Activated naive CD8-positive, alpha-beta T cell treated with anti-CD3 and anti-CD28 coated beads, Interleukin-2, amount 10 ng/mL, durations not matched to agents 7 days and 5 days (primary cell): ENCODE results near the gene ING3. TPM values are rescaled to one million over a fixed set of nuclear protein-coding genes. Genes with fewer than 3 reads are reported as not detected.

Experiments
- ATAC-seq: fragments of 150-1000 bp; cut with Tn5 transposase; one replicate; pipeline ENCODE4 v1.10.0; 2021; ENCODE audit warnings: low read depth, moderate library complexity
- POLR2A ChIA-PET: fragments of 350-600 bp; sonication (Branson Sonifier 250); formaldehyde crosslinking; loops from one replicate; lab custom pipeline; 2021; ENCODE audit warnings: antibody characterized with exemption; lab: Charles Lee
- DNase-seq: peaks from one replicate; pipeline ENCODE4 v3.0.0; 2021
- H3K27ac Mint-ChIP-seq: one replicate; pipeline ENCODE4 v1.8.0; 2022; ENCODE audit warnings: mild to moderate bottlenecking, mixed read lengths
- H3K27me3 Mint-ChIP-seq: one replicate; pipeline ENCODE4 v1.8.0; 2022; ENCODE audit warnings: mild to moderate bottlenecking, moderate library complexity, mixed read lengths
- H3K36me3 Mint-ChIP-seq: one replicate; pipeline ENCODE4 v1.8.0; 2021; ENCODE audit warnings: mild to moderate bottlenecking, mixed read lengths
- H3K4me1 Mint-ChIP-seq: one replicate; pipeline ENCODE4 v1.8.0; 2021; ENCODE audit warnings: mixed read lengths
- H3K4me3 Mint-ChIP-seq: one replicate; pipeline ENCODE4 v1.8.0; 2022; ENCODE audit warnings: mild to moderate bottlenecking, moderate library complexity, mixed read lengths
- H3K9me3 Mint-ChIP-seq: one replicate; pipeline ENCODE4 v1.8.0; 2021; ENCODE audit warnings: mixed read lengths
- total RNA-seq, 2 experiments: library from RNA; stranded (reverse); gene quantifications; one replicate each; pipeline ENCODE4 v1.2.3, GENCODE V29; 2021

Gene ING3
- 10 to 100 TPM; 20.4 to 23.3 TPM for total RNA-seq

- Mint-ChIP-seq H3K4me1 (peaks cover 10% of the 10 kb centered on the region), H3K27me3 (peaks cover 11% of the 10 kb centered on the region), H3K4me3 (peak within 1 kb of the TSS; percentile 94), H3K36me3 (peaks cover 12% of the 10 kb centered on the region), H3K27ac (peak within 1 kb of the TSS; percentile 98), H3K9me3 (no peaks in the 10 kb centered on the region)
- DNase-seq, result peak; percentile 97
- peak; percentile 92 for ATAC-seq
- POLR2A ChIA-PET, result interaction anchor here (0.5 to 1.0 kb wide), 9 partner anchors 9 to 490 kb away, joined by 3 to 9 read pairs (median 4); partner anchors contain the start of gene FAM3C
Observed at GRCh38 chr7:120950539-120951308, at the start of gene ING3. Gene ING3, plus strand, starts transcription at chr7:120950777. Its CDS starts 120 bp downstream, at chr7:120950897.

GRCh38 chr7:120915314-120916105 lies 35.1 kb upstream of the ING3 start:
- Mint-ChIP-seq H3K27ac (no peak overlapping the region), H3K36me3 (no peaks in the 10 kb centered on the region), H3K9me3 (no peaks in the 10 kb centered on the region), H3K4me1 (no peaks in the 10 kb centered on the region), H3K27me3 (peaks cover 2% of the 10 kb centered on the region), H3K4me3 (no peak overlapping the region)
- ATAC-seq (no peak), DNase-seq (no peak)
- POLR2A ChIA-PET, result no interaction called here

- no peak for DNase-seq
- peaks cover 2% of the 10 kb centered on the region for H3K27me3 Mint-ChIP-seq
- H3K9me3 Mint-ChIP-seq, result no peaks in the 10 kb centered on the region
- H3K4me3 Mint-ChIP-seq, result no peak overlapping the region
- no peak overlapping the region for H3K27ac Mint-ChIP-seq
- ATAC-seq, result no peak
- H3K36me3 Mint-ChIP-seq, result no peaks in the 10 kb centered on the region
- POLR2A ChIA-PET, result interaction anchor here (1.4 kb wide), 1 partner anchor 34 kb away, joined by 4 read pairs; the partner anchor contains the start of gene ING3
- no peaks in the 10 kb centered on the region for H3K4me1 Mint-ChIP-seq
Observed at GRCh38 chr7:120916121-120916520, 34.5 kb upstream of the ING3 start.

- Mint-ChIP-seq H3K4me3 (no peak overlapping the region), H3K36me3 (no peaks in the 10 kb centered on the region), H3K9me3 (no peaks in the 10 kb centered on the region), H3K4me1 (no peaks in the 10 kb centered on the region), H3K27me3 (peaks cover 2% of the 10 kb centered on the region), H3K27ac (no peak overlapping the region)
- POLR2A ChIA-PET, result interaction anchor here (1.4 kb wide), 1 partner anchor 34 kb away, joined by 4 read pairs; the partner anchor contains the start of gene ING3
- DNase-seq (no peak), ATAC-seq (no peak)
Observed at GRCh38 chr7:120916538-120916937, 34.0 kb upstream of the ING3 start.

- no peaks in the 10 kb centered on the region for H3K9me3 Mint-ChIP-seq
- POLR2A ChIA-PET, result no interaction called here
- no peak for ATAC-seq
- no peak overlapping the region for H3K27ac Mint-ChIP-seq
- no peaks in the 10 kb centered on the region for H3K4me1 Mint-ChIP-seq
- peaks cover 2% of the 10 kb centered on the region for H3K27me3 Mint-ChIP-seq
- no peak overlapping the region for H3K4me3 Mint-ChIP-seq
- DNase-seq, result no peak
- H3K36me3 Mint-ChIP-seq, result no peaks in the 10 kb centered on the region
Observed at GRCh38 chr7:120919466-120919865, 31.1 kb upstream of the ING3 start.

GRCh38 chr7:120920034-120920433 lies 30.5 kb upstream of the ING3 start:
- POLR2A ChIA-PET, result no interaction called here
- ATAC-seq (no peak), DNase-seq (no peak)
- Mint-ChIP-seq H3K27ac (no peak overlapping the region), H3K4me3 (no peak overlapping the region), H3K36me3 (no peaks in the 10 kb centered on the region), H3K27me3 (no peaks in the 10 kb centered on the region), H3K4me1 (no peaks in the 10 kb centered on the region), H3K9me3 (no peaks in the 10 kb centered on the region)

GRCh38 chr7:120920591-120921274 lies 29.8 kb upstream of the ING3 start:
- no peak overlapping the region for H3K4me3 Mint-ChIP-seq
- POLR2A ChIA-PET, result no interaction called here
- no peaks in the 10 kb centered on the region for H3K4me1 Mint-ChIP-seq
- no peaks in the 10 kb centered on the region for H3K27me3 Mint-ChIP-seq
- H3K9me3 Mint-ChIP-seq, result no peaks in the 10 kb centered on the region
- DNase-seq (no peak), ATAC-seq (no peak)
- no peak overlapping the region for H3K27ac Mint-ChIP-seq
- no peaks in the 10 kb centered on the region for H3K36me3 Mint-ChIP-seq

GRCh38 chr7:120924837-120925236 lies 25.7 kb upstream of the ING3 start:
- DNase-seq, result no peak
- POLR2A ChIA-PET, result no interaction called here
- no peaks in the 10 kb centered on the region for H3K36me3 Mint-ChIP-seq

GRCh38 chr7:120925392-120925791 lies 25.2 kb upstream of the ING3 start:
- Mint-ChIP-seq H3K27ac (no peak overlapping the region), H3K4me3 (no peak overlapping the region)
- no peak for ATAC-seq

More at GRCh38 chr7:120924837-120925236, 25.7 kb upstream of the ING3 start:
- Mint-ChIP-seq H3K27ac (no peak overlapping the region), H3K4me1 (no peaks in the 10 kb centered on the region), H3K4me3 (no peak overlapping the region), H3K27me3 (peaks cover 3% of the 10 kb centered on the region), H3K9me3 (no peaks in the 10 kb centered on the region)
- ATAC-seq, result no peak

GRCh38 chr7:120926943-120927346 lies 23.6 kb upstream of the ING3 start:
- ATAC-seq (no peak), DNase-seq (no peak)
- no peak overlapping the region for H3K27ac Mint-ChIP-seq
- no peaks in the 10 kb centered on the region for H3K4me1 Mint-ChIP-seq
- no peak overlapping the region for H3K4me3 Mint-ChIP-seq
- peaks cover 19% of the 10 kb centered on the region for H3K27me3 Mint-ChIP-seq
- H3K36me3 Mint-ChIP-seq, result no peaks in the 10 kb centered on the region
- H3K9me3 Mint-ChIP-seq, result no peaks in the 10 kb centered on the region
- POLR2A ChIA-PET, result no interaction called here

More at GRCh38 chr7:120925392-120925791, 25.2 kb upstream of the ING3 start:
- H3K4me1 Mint-ChIP-seq, result no peaks in the 10 kb centered on the region
- no peak for DNase-seq
- H3K36me3 Mint-ChIP-seq, result no peaks in the 10 kb centered on the region
- H3K9me3 Mint-ChIP-seq, result no peaks in the 10 kb centered on the region
- POLR2A ChIA-PET, result no interaction called here
- peaks cover 6% of the 10 kb centered on the region for H3K27me3 Mint-ChIP-seq

- POLR2A ChIA-PET, result no interaction called here
Observed at GRCh38 chr7:120927454-120928103, 23.0 kb upstream of the ING3 start.

GRCh38 chr7:120931243-120931642 lies 19.3 kb upstream of the ING3 start:
- H3K27me3 Mint-ChIP-seq, result peaks cover 21% of the 10 kb centered on the region
- ATAC-seq (no peak), DNase-seq (no peak)
- H3K36me3 Mint-ChIP-seq, result no peaks in the 10 kb centered on the region
- H3K27ac Mint-ChIP-seq, result no peak overlapping the region
- H3K4me3 Mint-ChIP-seq, result no peak overlapping the region
- POLR2A ChIA-PET, result no interaction called here
- H3K4me1 Mint-ChIP-seq, result no peaks in the 10 kb centered on the region
- no peaks in the 10 kb centered on the region for H3K9me3 Mint-ChIP-seq

More at GRCh38 chr7:120927454-120928103, 23.0 kb upstream of the ING3 start:
- Mint-ChIP-seq H3K9me3 (no peaks in the 10 kb centered on the region), H3K4me3 (no peak overlapping the region), H3K36me3 (no peaks in the 10 kb centered on the region), H3K27me3 (peaks cover 21% of the 10 kb centered on the region), H3K27ac (no peak overlapping the region), H3K4me1 (no peaks in the 10 kb centered on the region)
- ATAC-seq, result no peak
- DNase-seq, result no peak

- POLR2A ChIA-PET, result interaction anchor here (0.8 kb wide), 1 partner anchor 17 kb away, joined by 3 read pairs; the partner anchor contains the start of gene ING3
- Mint-ChIP-seq H3K27me3 (peaks cover 18% of the 10 kb centered on the region), H3K36me3 (no peaks in the 10 kb centered on the region), H3K27ac (no peak overlapping the region), H3K9me3 (no peaks in the 10 kb centered on the region), H3K4me1 (no peaks in the 10 kb centered on the region), H3K4me3 (no peak overlapping the region)
- ATAC-seq, result no peak
- DNase-seq, result no peak
Observed at GRCh38 chr7:120933475-120933874, 17.1 kb upstream of the ING3 start.
